K562 (cell line): ENCODE results near the gene CDC42BPB. TPM values are rescaled to one million over a fixed set of nuclear protein-coding genes. Genes with fewer than 3 reads are reported as not detected.

ENCODE experiments used
- ATAC-seq: fragments of 200-7000 bp; cut with Tn5 transposase; 3 replicates; pipeline ENCODE4 v1.9.1; 2020; ENCODE audit warnings: moderate library complexity
- BruUV-seq: library from RNA; stranded (reverse); fragments of 400-500 nt; replicated peaks from 2 replicates; lab custom pipeline; 2021; lab: Mats Ljungman, UMichigan
- CTCF ChIA-PET: fragments of 300-600 bp; formaldehyde crosslinking; extraction: SDS; loops from one replicate; lab custom pipeline; 2021; ENCODE audit warnings: low intra/inter-chr PET ratio; lab: Yijun Ruan, JAX
- POLR2A ChIA-PET: fragments of 300-600, 350-650 bp; sonication (Branson Sonifier 250); formaldehyde crosslinking; extraction: SDS; loops from one replicate; lab custom pipeline; 2021; ENCODE audit warnings: antibody characterized with exemption, inconsistent platforms; lab: Yijun Ruan, JAX
- DNase-seq, 4 experiments: peaks; one replicate each; pipeline versions ENCODE4 v3.0.0 to v3.0.0-alpha.2; 2011 to 2018; ENCODE audit warnings: low spot score in 3 of 4, mixed read lengths in 3 of 4; ENCODE audit errors: extremely low read depth in 1 of 4
- FAIRE-seq: peaks from 2 replicates; lab custom pipeline; 2011; peaks lifted over from hg19 to GRCh38; lab: Jason Lieb, UNC
- H2AFZ ChIP-seq: 2 replicates; pipeline ENCODE4 v1.6.0; 2011; ENCODE audit warnings: low read depth, low read length, control low read depth, inconsistent platforms
- H3K27ac ChIP-seq: fragments of 200-600 bp; 3 replicates; pipeline ENCODE4 v1.8.0; 2011; ENCODE audit warnings: low read depth, mild to moderate bottlenecking, control low read depth, inconsistent platforms, low read length, moderate library complexity, mixed read lengths; ENCODE audit errors: extremely low read depth
- H3K27me3 ChIP-seq, 2 experiments: fragments of 300-600 bp in 1 of 2; 2 replicates in 1 of 2; 3 replicates in 1 of 2; pipeline versions ENCODE4 v1.6.0 to v1.8.0; 2011; ENCODE audit warnings: inconsistent platforms in 2 of 2, low read length in 2 of 2, mild to moderate bottlenecking in 1 of 2, mixed read lengths in 1 of 2, moderate library complexity in 1 of 2; ENCODE audit not compliant: control insufficient read depth in 2 of 2, insufficient read depth in 2 of 2
- H3K36me3 ChIP-seq: fragments of 300-600 bp; 3 replicates; pipeline ENCODE4 v1.8.0; 2011; ENCODE audit warnings: mild to moderate bottlenecking, low read length, inconsistent platforms; ENCODE audit not compliant: control insufficient read depth, insufficient read depth
- H3K4me1 ChIP-seq, 2 experiments: fragments of 200-600 bp in 1 of 2; replicated peaks in 1 of 2; 2 replicates in 1 of 2; 3 replicates in 1 of 2; pipeline versions ENCODE4 v1.5.1 to v1.8.0; 2011; ENCODE audit warnings: inconsistent platforms in 2 of 2, low read length in 2 of 2, mild to moderate bottlenecking in 1 of 2, mixed read lengths in 1 of 2, moderate library complexity in 1 of 2; ENCODE audit not compliant: control insufficient read depth in 2 of 2, insufficient read depth in 2 of 2
- H3K4me2 ChIP-seq: 2 replicates; pipeline ENCODE4 v1.6.1; 2011; ENCODE audit warnings: low read length, control low read depth, inconsistent platforms, mixed read lengths; ENCODE audit not compliant: insufficient read depth
- H3K4me3 ChIP-seq: fragments of 200-600 bp; sonication (generic), shearing (Covaris generic); 2 replicates; pipeline ENCODE4 v1.5.1; 2016; ENCODE audit warnings: control low read depth, inconsistent platforms
- H3K79me2 ChIP-seq: fragments of 200-600 bp; 3 replicates; pipeline ENCODE4 v1.8.0; 2011; ENCODE audit warnings: low read length, inconsistent platforms; ENCODE audit not compliant: control insufficient read depth, insufficient read depth
- H3K9ac ChIP-seq, 2 experiments: 2 replicates each; pipeline versions ENCODE4 v1.6.0 to v1.6.1; 2011; ENCODE audit warnings: low read depth in 2 of 2, low read length in 2 of 2, control low read depth in 1 of 2, inconsistent platforms in 1 of 2, mild to moderate bottlenecking in 1 of 2, mixed read lengths in 1 of 2; ENCODE audit not compliant: insufficient read depth in 1 of 2
- H3K9me1 ChIP-seq: one replicate; pipeline ENCODE4 v1.6.0; 2011; ENCODE audit warnings: inconsistent platforms, mild to moderate bottlenecking, low read length, moderate library complexity; ENCODE audit not compliant: control insufficient read depth, insufficient read depth
- H3K9me3 ChIP-seq: replicated peaks from 2 replicates; pipeline ENCODE4 v1.5.1; 2011; ENCODE audit warnings: low read depth, low read length, inconsistent platforms; ENCODE audit not compliant: control insufficient read depth, insufficient read depth
- H4K20me1 ChIP-seq: replicated peaks from 2 replicates; pipeline ENCODE4 v1.6.1; 2011; ENCODE audit warnings: low read length, inconsistent platforms, mixed read lengths; ENCODE audit not compliant: control insufficient read depth, insufficient read depth
- DLX4 ChIP-seq: fragments of 250-450 bp; sonication (Bioruptor Pico); IDR thresholded peaks from 2 replicates; pipeline ENCODE4 v1.6.1; 2021; ENCODE audit warnings: mild to moderate bottlenecking
- DMBX1 ChIP-seq: fragments of 250-450 bp; sonication (Bioruptor Pico); IDR thresholded peaks from 2 replicates; pipeline ENCODE4 v1.8.0; 2022; ENCODE audit warnings: inconsistent platforms, mild to moderate bottlenecking, moderate library complexity, borderline replicate concordance
- MCM2 ChIP-seq: fragments of 450-650 bp; IDR thresholded peaks from 2 replicates; pipeline ENCODE4 v1.6.1; 2017; ENCODE audit warnings: low read depth, mild to moderate bottlenecking
- MEF2A ChIP-seq: IDR thresholded peaks from 2 replicates; pipeline ENCODE4 v1.6.1; 2011; ENCODE audit warnings: low read depth, mild to moderate bottlenecking, low read length, moderate library complexity; ENCODE audit not compliant: control insufficient read depth
- WHSC1 ChIP-seq: IDR thresholded peaks from one replicate; pipeline ENCODE4 v1.6.1; 2012; ENCODE audit warnings: low read length, control low read depth, inconsistent platforms
- ZNF184 ChIP-seq: sonication (generic); formaldehyde crosslinking; IDR thresholded peaks from 2 replicates; pipeline ENCODE4 v1.5.0; 2020; ENCODE audit warnings: missing genetic modification reagents
- ZNF316 ChIP-seq: fragments of 450-650 bp; IDR thresholded peaks from 2 replicates; pipeline ENCODE4 v1.6.1; 2016
- ZNF778 ChIP-seq: fragments of 450-650 bp; formaldehyde crosslinking; IDR thresholded peaks from 2 replicates; pipeline ENCODE4 v1.4.0; 2020; ENCODE audit warnings: mild to moderate bottlenecking, moderate library complexity
- WGBS: fragments of 100-300 bp; shearing (Covaris generic); methylation state at CpG from one replicate; pipeline ENCODE4 v1.1.6; 2016; ENCODE audit warnings: low coverage, mixed read lengths; ENCODE audit not compliant: insufficient coverage; ENCODE audit errors: missing lambda C conversion rate; 5-methylcytosine and 5-hydroxymethylcytosine counted together
- in situ Hi-C: fragments of 300-500 bp; cut with MboI; formaldehyde crosslinking; loops from 4 replicates; pipeline ENCODE4 v1.15.0; 2018; ENCODE audit warnings: inconsistent platforms, mixed read lengths
- intact Hi-C: fragments of 100-400 bp; cut with micrococcal nuclease; formaldehyde crosslinking; loops from 2 replicates; pipeline ENCODE4 v1.14.2; 2022
- polyA plus RNA-seq, 8 experiments: library from polyadenylated mRNA; depleted of rRNA in 4 of 8; stranded (reverse) in 5 of 8; unstranded in 3 of 8; fragments of >200 nt; fragmentation: Nextera tagmentation in 2 of 8; fragmentation: Illumina TruSeq in 1 of 8; extraction: Ambion mirVana in 2 of 8; extraction: Trizol in 1 of 8; gene quantifications; 2 replicates each; pipeline versions ENCODE4 v1.2.1 to v1.2.3, GENCODE V29; 2011 to 2014; ENCODE audit warnings: inconsistent platforms in 1 of 8, missing spikeins in 1 of 8
- total RNA-seq, 7 experiments: library from RNA; depleted of rRNA in 6 of 7; stranded (reverse); fragments of >200 nt in 6 of 7; fragmentation: Illumina TruSeq in 2 of 7; extraction: Trizol in 2 of 7; gene quantifications; 2 replicates each; pipeline versions ENCODE4 v1.2.1 to v1.2.3, GENCODE V29; 2011 to 2021; ENCODE audit warnings: low replicate concordance in 1 of 7
- TF ChIP-seq, protein P1 (sequence below), 2 experiments: fragments of 450-650 bp in 1 of 2; sonication (generic) in 1 of 2; formaldehyde crosslinking in 1 of 2; IDR thresholded peaks in 1 of 2; conservative IDR thresholded peaks in 1 of 2; 2 replicates each; pipeline versions ENCODE4 v1.6.1 to v1.8.1; 2016 to 2023; ENCODE audit warnings: mild to moderate bottlenecking in 2 of 2, moderate library complexity in 2 of 2, inconsistent platforms in 1 of 2, missing genetic modification reagents in 1 of 2

Gene CDC42BPB
- total and polyA plus RNA-seq, 9 of the 15 experiments (the other 6 are each of a cell fraction or from before 2014, with no cell fraction given): 0.07 to 24.3 (median 12.6) TPM

GRCh38 chr14:103031566-103031911 lies 25.8 kb downstream of the CDC42BPB start (continued):
- no peak for TF ChIP-seq DMBX1 (CRISPR knock-in tag)
- TF ChIP-seq MCM2: no peak
- TF ChIP-seq MEF2A: no peak
- TF ChIP-seq, protein P1, sequence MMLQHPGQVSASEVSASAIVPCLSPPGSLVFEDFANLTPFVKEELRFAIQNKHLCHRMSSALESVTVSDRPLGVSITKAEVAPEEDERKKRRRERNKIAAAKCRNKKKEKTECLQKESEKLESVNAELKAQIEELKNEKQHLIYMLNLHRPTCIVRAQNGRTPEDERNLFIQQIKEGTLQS (IDR thresholded peaks at IDR 0.05): no peak
- TF ChIP-seq, protein P1 (CRISPR knock-in tag; conservative IDR thresholded peaks at IDR 0.05): no peak
- TF ChIP-seq DLX4: no peak
- no peak for TF ChIP-seq ZNF778
- no peak for TF ChIP-seq WHSC1
- TF ChIP-seq, all 486 proteins: peak for 0

DNA sequence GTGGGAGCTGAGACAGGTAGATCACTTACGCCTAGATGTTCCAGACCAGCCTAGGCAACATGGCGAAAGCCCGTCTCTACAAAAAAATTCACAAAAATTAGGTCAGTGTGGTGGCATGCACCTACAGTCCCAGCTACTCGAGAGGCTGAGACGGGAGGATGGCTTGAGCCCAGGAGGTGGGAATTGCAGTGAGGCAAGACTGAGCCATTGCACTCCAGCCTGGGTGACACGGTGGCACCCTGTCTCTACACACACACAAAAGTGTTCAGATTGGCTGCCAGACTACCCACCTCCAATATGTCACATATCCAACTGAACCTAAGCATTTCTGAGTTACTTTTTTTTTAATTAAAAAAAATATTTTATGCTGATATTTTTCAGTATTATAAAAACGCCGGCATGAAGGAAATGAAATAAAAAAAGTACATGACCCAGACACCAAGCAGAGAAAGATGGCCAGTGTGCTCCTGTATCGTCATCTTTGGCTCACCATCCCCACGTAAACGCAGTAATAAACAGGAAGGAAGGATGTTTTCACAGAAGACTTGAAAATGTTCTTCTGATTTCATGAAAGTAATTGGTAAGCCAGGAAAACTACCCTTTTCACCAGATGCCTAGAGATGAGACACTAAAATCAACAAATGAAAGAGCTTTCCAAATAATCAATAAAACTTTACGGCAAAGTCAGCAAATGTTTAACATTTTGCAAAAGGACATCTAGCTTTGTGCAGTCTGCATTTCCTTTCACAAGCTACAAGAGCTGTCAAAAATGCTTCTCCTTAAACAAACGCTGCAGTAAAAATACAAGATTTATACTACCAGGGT lies 26.4 kb downstream of the CDC42BPB start:
- ChIA-PET CTCF (interaction anchor here (0.7 kb wide), 1 partner anchor 248 kb away, joined by 4 read pairs; no protein-coding TSS in a partner anchor), POLR2A (interaction anchor here (1.8 kb wide), 1 partner anchor 13 kb away, joined by 5 read pairs; no protein-coding TSS in a partner anchor)
- intact Hi-C loops (no loop called here), in situ Hi-C loops (no loop called here)
- no peaks in the 10 kb centered on the region for H3K36me3 ChIP-seq
- no peak for TF ChIP-seq ZNF184
- TF ChIP-seq ZNF316: peak; percentile 18; the same call in 1 of the 2 replicates
- WGBS: 70% methylated on average over 10 of the region's 13 CpGs
- H3K4me1 ChIP-seq: no peaks in the 10 kb centered on the region; a peak in 1 of 5 replicates
- ATAC-seq (no peak), DNase-seq (no peak), FAIRE-seq (no peak)
- no peaks in the 10 kb centered on the region for H3K9me1 ChIP-seq
- no peak overlapping the region for H2AFZ ChIP-seq
- no peak overlapping the region for H3K4me2 ChIP-seq
- no peaks in the 10 kb centered on the region for H4K20me1 ChIP-seq
- no peaks in the 10 kb centered on the region for H3K9me3 ChIP-seq
- no peaks in the 10 kb centered on the region for H3K27me3 ChIP-seq
- H3K9ac ChIP-seq: no peak overlapping the region
- H3K27ac ChIP-seq: no peak overlapping the region
- H3K4me3 ChIP-seq: no peak overlapping the region
- no TSS peak for BruUV-seq
- H3K79me2 ChIP-seq: no peaks in the 10 kb centered on the region; the same call in 2 of the 3 replicates
